Erythroblast (primary cell): Measurements from ENCODE around the gene LPGAT1.

ENCODE experiments used
- GATA1 ChIP-seq: IDR thresholded peaks from 2 replicates; pipeline ENCODE4 v1.6.1; 2011; ENCODE audit warnings: low read depth, mild to moderate bottlenecking, control low read depth, low read length, moderate library complexity
- POLR2A ChIP-seq: IDR thresholded peaks from 2 replicates; pipeline ENCODE4 v1.6.1; 2011; ENCODE audit warnings: mild to moderate bottlenecking, low read length

DNA sequence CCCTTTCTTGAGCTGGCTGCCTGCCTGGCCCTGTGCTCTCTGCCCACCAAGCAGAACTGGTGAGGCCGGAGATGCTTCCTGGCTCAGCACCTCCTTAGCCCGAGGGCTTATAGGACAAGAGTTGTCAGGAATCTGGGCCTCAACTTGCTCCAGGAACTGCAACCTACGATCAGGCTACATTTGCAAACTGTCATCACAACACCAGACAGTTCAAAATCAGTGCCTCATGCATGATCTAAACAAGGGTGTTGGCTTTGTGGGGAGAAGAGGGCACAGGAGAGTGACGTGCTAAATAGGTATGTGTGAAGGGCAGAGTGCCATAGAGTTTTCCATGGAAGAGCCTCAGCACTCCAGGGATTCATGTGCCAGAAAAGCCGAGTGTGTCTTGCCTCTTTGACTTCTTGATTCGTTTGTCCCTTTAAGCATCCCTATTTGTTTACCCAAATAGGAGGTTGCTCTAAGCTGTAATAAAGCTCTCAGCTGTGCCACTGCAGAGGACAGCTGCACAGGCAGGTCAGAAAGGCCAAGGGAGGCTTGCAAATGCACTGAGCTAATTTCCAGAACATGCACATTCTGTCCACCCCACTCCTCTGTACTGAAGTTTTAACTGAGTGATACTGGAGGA, 125.0 kb downstream of the LPGAT1 start:
- TF ChIP-seq POLR2A: no peak
- no peak for TF ChIP-seq GATA1
